KMS-11 (cell line): Measurements from ENCODE around the gene CAPZB.

ENCODE experiments used
- H2AFZ ChIP-seq: fragments of 200-600 bp; sonication (generic); 2 replicates; pipeline ENCODE4 v1.6.1; 2016; ENCODE audit warnings: antibody characterized with exemption, mixed run types, low read depth
- H3K27ac ChIP-seq: fragments of 200-600 bp; sonication (generic); 2 replicates; pipeline ENCODE4 v1.6.1; 2016; ENCODE audit warnings: mild to moderate bottlenecking, mixed run types
- H3K27me3 ChIP-seq: fragments of 200-600 bp; sonication (generic); 2 replicates; pipeline ENCODE4 v1.6.1; 2017; ENCODE audit warnings: mild to moderate bottlenecking, low read depth, mixed run types, moderate library complexity; ENCODE audit not compliant: insufficient read depth
- H3K36me3 ChIP-seq: fragments of 200-600 bp; sonication (generic); 2 replicates; pipeline ENCODE4 v1.6.1; 2017; ENCODE audit warnings: mild to moderate bottlenecking, mixed run types; ENCODE audit not compliant: insufficient read depth
- H3K4me1 ChIP-seq: fragments of 200-600 bp; sonication (generic); 2 replicates; pipeline ENCODE4 v1.6.1; 2016; ENCODE audit warnings: mild to moderate bottlenecking, low read depth, mixed run types; ENCODE audit not compliant: poor library complexity, severe bottlenecking
- H3K4me2 ChIP-seq: fragments of 200-600 bp; sonication (generic); 2 replicates; pipeline ENCODE4 v1.7.0; 2016; ENCODE audit warnings: mild to moderate bottlenecking, mixed run types
- H3K4me3 ChIP-seq: fragments of 200-600 bp; sonication (generic); IDR thresholded peaks from 2 replicates; pipeline ENCODE4 v1.6.1; 2017; ENCODE audit warnings: low read depth, low read length, mixed read lengths; ENCODE audit not compliant: insufficient read depth
- H3K79me2 ChIP-seq: fragments of 200-600 bp; sonication (generic); 2 replicates; pipeline ENCODE4 v1.6.1; 2016; ENCODE audit warnings: low read depth, mixed run types; ENCODE audit not compliant: insufficient read depth
- H3K9ac ChIP-seq: fragments of 200-600 bp; sonication (generic); 2 replicates; pipeline ENCODE4 v1.6.1; 2016; ENCODE audit warnings: mild to moderate bottlenecking, mixed run types
- H4K20me1 ChIP-seq: fragments of 200-600 bp; sonication (generic); 2 replicates; pipeline ENCODE4 v1.6.1; 2016; ENCODE audit warnings: mild to moderate bottlenecking, mixed run types; ENCODE audit not compliant: insufficient read depth
- TF ChIP-seq, protein P1 (sequence below): fragments of 200-600 bp; sonication (generic); conservative IDR thresholded peaks from 2 replicates; pipeline ENCODE4 v1.6.1; 2017; ENCODE audit warnings: low read depth, mild to moderate bottlenecking, antibody characterized with exemption, low read length, moderate library complexity, mixed read lengths

CAPZB gene

DNA sequence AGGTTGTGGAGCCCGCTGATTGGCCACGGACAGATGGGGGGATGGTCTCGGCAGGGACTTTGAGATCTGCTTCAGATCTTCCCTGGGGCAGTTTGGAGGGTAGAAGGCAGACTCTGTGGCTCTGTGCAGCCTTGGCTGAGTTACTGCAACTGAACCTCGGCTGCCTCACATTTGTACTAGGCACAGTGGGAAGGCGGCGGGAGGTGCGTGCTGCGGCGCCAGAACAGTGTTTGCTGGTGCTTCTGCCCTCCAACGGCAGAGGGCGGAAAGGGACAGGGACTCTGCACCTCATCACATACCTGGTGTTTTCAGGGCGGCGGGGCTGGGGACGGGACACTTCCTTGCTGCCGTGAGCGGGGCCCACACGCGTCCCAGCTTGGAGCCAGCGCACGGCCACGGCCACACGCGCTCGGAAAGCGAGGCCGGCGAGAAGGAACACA is 147.0 kb downstream of the CAPZB start:
- no peak overlapping the region for H2AFZ ChIP-seq
- H3K4me3 ChIP-seq: no peak overlapping the region
- no peaks in the 10 kb centered on the region for H3K79me2 ChIP-seq
- H4K20me1 ChIP-seq: no peaks in the 10 kb centered on the region
- H3K4me1 ChIP-seq: no peaks in the 10 kb centered on the region
- TF ChIP-seq, protein P1, sequence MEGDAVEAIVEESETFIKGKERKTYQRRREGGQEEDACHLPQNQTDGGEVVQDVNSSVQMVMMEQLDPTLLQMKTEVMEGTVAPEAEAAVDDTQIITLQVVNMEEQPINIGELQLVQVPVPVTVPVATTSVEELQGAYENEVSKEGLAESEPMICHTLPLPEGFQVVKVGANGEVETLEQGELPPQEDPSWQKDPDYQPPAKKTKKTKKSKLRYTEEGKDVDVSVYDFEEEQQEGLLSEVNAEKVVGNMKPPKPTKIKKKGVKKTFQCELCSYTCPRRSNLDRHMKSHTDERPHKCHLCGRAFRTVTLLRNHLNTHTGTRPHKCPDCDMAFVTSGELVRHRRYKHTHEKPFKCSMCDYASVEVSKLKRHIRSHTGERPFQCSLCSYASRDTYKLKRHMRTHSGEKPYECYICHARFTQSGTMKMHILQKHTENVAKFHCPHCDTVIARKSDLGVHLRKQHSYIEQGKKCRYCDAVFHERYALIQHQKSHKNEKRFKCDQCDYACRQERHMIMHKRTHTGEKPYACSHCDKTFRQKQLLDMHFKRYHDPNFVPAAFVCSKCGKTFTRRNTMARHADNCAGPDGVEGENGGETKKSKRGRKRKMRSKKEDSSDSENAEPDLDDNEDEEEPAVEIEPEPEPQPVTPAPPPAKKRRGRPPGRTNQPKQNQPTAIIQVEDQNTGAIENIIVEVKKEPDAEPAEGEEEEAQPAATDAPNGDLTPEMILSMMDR: no peak
- H3K9ac ChIP-seq: no peak overlapping the region
- no peak overlapping the region for H3K4me2 ChIP-seq
- no peaks in the 10 kb centered on the region for H3K27me3 ChIP-seq
- no peak overlapping the region for H3K27ac ChIP-seq
- H3K36me3 ChIP-seq: no peaks in the 10 kb centered on the region

DNA sequence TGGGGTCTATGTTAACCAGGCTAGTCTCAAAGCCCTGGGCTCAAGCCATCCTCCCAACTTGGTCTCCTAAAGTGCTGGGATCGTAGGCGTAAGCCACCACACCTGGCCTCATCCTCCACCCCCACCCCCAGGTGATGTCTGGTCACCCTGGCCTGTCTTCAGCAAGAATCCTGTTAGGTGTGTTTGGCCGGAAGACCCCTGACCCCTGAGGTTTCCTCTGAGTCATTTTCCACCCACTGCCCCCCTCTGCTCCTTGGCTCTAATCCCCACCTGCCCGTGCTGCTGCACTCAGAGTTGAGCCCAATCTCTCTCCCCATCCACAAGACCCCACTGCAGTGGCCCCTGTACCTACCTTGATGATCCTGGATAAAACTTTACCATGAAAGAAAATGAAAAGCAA is 148.1 kb downstream of the CAPZB start:
- Histone ChIP-seq H3K4me3 (no peak overlapping the region), H3K27ac (no peak overlapping the region), H3K36me3 (no peaks in the 10 kb centered on the region), H4K20me1 (no peaks in the 10 kb centered on the region), H2AFZ (no peak overlapping the region), H3K4me2 (no peak overlapping the region), H3K4me1 (no peaks in the 10 kb centered on the region), H3K79me2 (no peaks in the 10 kb centered on the region), H3K9ac (no peak overlapping the region), H3K27me3 (no peaks in the 10 kb centered on the region)
- TF ChIP-seq, protein P1: no peak

DNA sequence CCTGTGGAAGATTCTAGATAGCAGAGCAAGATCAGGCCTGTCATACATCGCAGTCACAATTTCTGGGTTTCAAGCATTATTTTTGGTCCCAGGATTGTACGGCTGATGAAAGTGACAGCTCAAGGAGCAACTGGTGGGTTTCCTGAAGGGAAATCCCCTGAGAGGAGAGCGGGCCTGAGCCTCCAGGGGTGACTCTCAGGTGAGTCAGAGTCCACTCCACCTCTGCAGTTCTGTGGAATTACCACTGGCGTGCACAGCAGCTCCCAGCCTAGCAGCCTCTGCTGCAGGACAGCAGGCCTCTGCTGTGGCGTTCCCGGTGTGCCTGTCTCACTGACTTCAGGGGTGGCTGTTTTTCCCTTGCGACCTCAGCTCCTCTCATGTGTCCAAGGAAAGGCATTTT is 148.8 kb downstream of the CAPZB start:
- Histone ChIP-seq H3K27ac (no peak overlapping the region), H4K20me1 (no peaks in the 10 kb centered on the region), H3K9ac (no peak overlapping the region), H3K36me3 (no peaks in the 10 kb centered on the region), H3K4me1 (no peaks in the 10 kb centered on the region), H3K4me2 (no peak overlapping the region), H3K79me2 (no peaks in the 10 kb centered on the region), H3K4me3 (no peak overlapping the region), H2AFZ (no peak overlapping the region), H3K27me3 (no peaks in the 10 kb centered on the region)
- TF ChIP-seq, protein P1: no peak

DNA sequence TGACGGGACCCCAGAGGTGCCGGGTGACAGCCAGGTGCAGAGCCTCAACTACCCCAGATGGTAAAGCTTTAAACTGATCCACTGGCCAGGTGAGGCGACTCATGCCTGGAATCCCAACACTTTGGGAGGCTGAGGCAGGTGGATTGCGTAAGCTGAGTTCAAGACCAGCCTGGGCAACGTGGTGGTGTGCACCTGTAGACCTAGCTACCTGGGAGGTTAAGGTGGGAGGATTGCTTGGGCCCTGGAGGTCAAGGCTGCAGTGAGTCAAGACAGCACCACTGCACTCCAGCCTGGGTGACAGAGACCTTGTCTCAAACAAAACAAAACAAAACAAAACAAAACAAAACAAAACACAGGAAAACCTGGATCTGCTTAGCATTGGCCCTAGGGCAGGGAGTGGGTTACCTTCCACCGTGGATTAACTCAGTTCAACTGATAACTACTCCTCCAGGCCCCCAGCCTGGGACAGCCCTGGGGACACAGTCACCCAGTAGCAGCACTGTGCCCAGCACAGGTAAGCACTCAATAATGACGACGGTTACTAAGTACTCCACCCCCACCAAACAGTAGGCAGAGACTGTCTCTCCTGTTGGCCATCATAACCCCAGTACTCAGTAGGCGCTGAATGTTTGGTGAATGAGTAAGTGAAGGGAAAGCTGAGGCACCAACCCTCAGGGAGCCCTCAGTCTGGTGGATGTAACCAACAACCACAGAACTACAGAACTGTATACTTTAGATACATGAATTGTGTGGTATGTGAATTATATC is 151.6 kb downstream of the CAPZB start:
- H3K9ac ChIP-seq: no peak overlapping the region
- no peaks in the 10 kb centered on the region for H3K36me3 ChIP-seq
- no peak overlapping the region for H2AFZ ChIP-seq
- no peaks in the 10 kb centered on the region for H3K27me3 ChIP-seq
- no peak overlapping the region for H3K4me3 ChIP-seq
- H4K20me1 ChIP-seq: no peaks in the 10 kb centered on the region
- no peak overlapping the region for H3K27ac ChIP-seq
- H3K79me2 ChIP-seq: no peaks in the 10 kb centered on the region
- no peaks in the 10 kb centered on the region for H3K4me1 ChIP-seq
- TF ChIP-seq, protein P1: no peak
- no peak overlapping the region for H3K4me2 ChIP-seq
